ENCODE data around the gene RHBDD1.

RHBDD1 gene

GRCh38 chr2:227035711-227036367 lies 200.0 kb downstream of the RHBDD1 start:
- H3K4me3 ChIP-seq (ENCODE audit: low read length) = no peak overlapping the region
- no peak for TF ChIP-seq CTCF (conservative IDR thresholded peaks at IDR 0.05; ENCODE audit: low read length)
- no peak for DNase-seq (ENCODE audit: low read depth)

DNA sequence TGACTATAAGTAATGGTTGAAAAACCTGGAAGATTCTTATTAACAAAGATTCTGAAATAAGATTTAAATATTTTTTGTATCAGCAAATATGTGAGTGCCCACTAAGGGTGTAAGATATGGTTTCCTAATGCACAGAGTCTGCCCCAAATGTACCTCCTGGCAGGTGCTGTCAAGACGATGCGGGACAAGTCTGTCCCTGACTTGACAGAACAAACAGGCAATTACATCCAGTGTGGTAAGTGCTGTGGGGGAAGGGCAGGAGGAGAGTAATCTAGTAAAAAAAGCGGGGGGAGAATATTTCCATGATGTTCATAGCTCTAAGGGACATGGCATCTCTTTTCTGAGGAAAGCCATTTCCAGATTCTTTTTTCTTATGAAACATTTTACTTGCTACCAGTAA lies 200.7 kb downstream of the RHBDD1 start:
- TF ChIP-seq CTCF (conservative IDR thresholded peaks at IDR 0.05; ENCODE audit: low read length) = no peak
- no peak overlapping the region for H3K4me3 ChIP-seq (ENCODE audit: low read length)
- DNase-seq (ENCODE audit: low read depth) = no peak

GRCh38 chr2:227038550-227039189 lies 202.8 kb downstream of the RHBDD1 start:
- no peak overlapping the region for H3K4me3 ChIP-seq (ENCODE audit: low read length)
- TF ChIP-seq CTCF (conservative IDR thresholded peaks at IDR 0.05; ENCODE audit: low read length) = no peak
- DNase-seq (ENCODE audit: low read depth) = no peak

- no peak for TF ChIP-seq CTCF (conservative IDR thresholded peaks at IDR 0.05; ENCODE audit: low read length)
- no peak for DNase-seq (ENCODE audit: low read depth)
- no peak overlapping the region for H3K4me3 ChIP-seq (ENCODE audit: low read length)
Observed at GRCh38 chr2:227043981-227044380, 208.1 kb downstream of the RHBDD1 start.

All from AG10803 (cell line).